Ammon's horn (tissue), 1 donor: Measurements from ENCODE around the gene UQCRC1.

Experiments used
- DNase-seq: peaks from one replicate; pipeline ENCODE4 v3.0.0-alpha.2; 2016; ENCODE audit warnings: low spot score

The UQCRC1 gene

GRCh38 chr3:48609088-48610005 lies at the start of gene UQCRC1:
TSS of gene UQCRC1 (minus strand) at chr3:48609646. CDS start at chr3:48609620, 26 bp downstream.
- peak; percentile 95 for DNase-seq

- DNase-seq, result no peak
These were observed 47.4 kb upstream of the UQCRC1 start for GRCh38 chr3:48656841-48657281.

- DNase-seq, result peak; percentile 51
These were observed 46.8 kb upstream of the UQCRC1 start for GRCh38 chr3:48656061-48656840.

GRCh38 chr3:48655606-48656005 lies 46.2 kb upstream of the UQCRC1 start:
- DNase-seq, result no peak

- DNase-seq, result no peak
These were observed 45.6 kb upstream of the UQCRC1 start for GRCh38 chr3:48655063-48655462.

- DNase-seq, result no peak
These were observed 43.7 kb upstream of the UQCRC1 start for GRCh38 chr3:48652923-48653715.

- no peak for DNase-seq
These were observed 42.3 kb upstream of the UQCRC1 start for GRCh38 chr3:48651771-48652170.

GRCh38 chr3:48650723-48651122 lies 41.3 kb upstream of the UQCRC1 start:
- no peak for DNase-seq

GRCh38 chr3:48648188-48648850 lies 38.9 kb upstream of the UQCRC1 start:
- DNase-seq, result no peak

GRCh38 chr3:48647714-48648113 lies 38.3 kb upstream of the UQCRC1 start:
- DNase-seq, result no peak

GRCh38 chr3:48644898-48645760 lies 35.7 kb upstream of the UQCRC1 start:
- peak; percentile 45 for DNase-seq

GRCh38 chr3:48642605-48643004 lies 33.2 kb upstream of the UQCRC1 start:
- no peak for DNase-seq

GRCh38 chr3:48641396-48641795 lies 31.9 kb upstream of the UQCRC1 start:
- no peak for DNase-seq

GRCh38 chr3:48639944-48640606 lies 30.6 kb upstream of the UQCRC1 start:
- DNase-seq, result no peak

- no peak for DNase-seq
These were observed 27.9 kb upstream of the UQCRC1 start for GRCh38 chr3:48637305-48637704.

GRCh38 chr3:48636149-48636655 lies 26.8 kb upstream of the UQCRC1 start:
- no peak for DNase-seq

- peak; percentile 98 for DNase-seq
These were observed 26.0 kb upstream of the UQCRC1 start, which contains the start of gene SLC26A6 for GRCh38 chr3:48635222-48636021. TSS of gene SLC26A6 (minus strand) at chr3:48635461. CDS start at chr3:48635393, 68 bp downstream.

GRCh38 chr3:48634661-48635221 lies 25.3 kb upstream of the UQCRC1 start:
- DNase-seq, result peak; percentile 28
